Erythroblast (primary cell): ENCODE data around the gene CYP4F2.

ENCODE experiments used
- GATA1 ChIP-seq: IDR thresholded peaks from 2 replicates; pipeline ENCODE4 v1.6.1; 2011; ENCODE audit warnings: low read depth, mild to moderate bottlenecking, control low read depth, low read length, moderate library complexity
- POLR2A ChIP-seq: IDR thresholded peaks from 2 replicates; pipeline ENCODE4 v1.6.1; 2011; ENCODE audit warnings: mild to moderate bottlenecking, low read length

DNA sequence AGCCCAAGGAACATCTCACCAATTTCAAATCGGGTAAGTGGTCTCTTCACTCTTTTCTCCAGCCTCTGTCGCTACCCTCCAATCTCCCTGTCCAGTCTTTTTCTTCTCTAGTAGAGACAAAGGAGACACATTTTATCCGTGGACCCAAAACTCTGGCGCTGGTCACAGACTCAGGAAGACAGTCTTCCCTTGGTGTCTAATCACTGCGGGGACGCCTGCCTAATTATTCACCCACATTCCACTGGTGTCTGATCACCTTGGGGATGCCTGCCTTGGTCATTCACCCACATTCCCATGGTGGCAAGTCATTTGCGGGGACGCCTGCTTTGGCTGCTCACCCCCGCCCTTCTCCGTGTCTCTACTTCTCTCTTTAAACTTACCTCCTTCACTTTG is 68.6 kb downstream of the CYP4F2 start:
- TF ChIP-seq POLR2A (peak; percentile 76), GATA1 (no peak)
